Stimulated activated CD8-positive, alpha-beta memory T cell treated with anti-CD3 and anti-CD28 coated beads, Interleukin-12 subunit alpha, Interleukin-12 subunit beta, amount 100 ng/mL, for 24 hours (primary cell): ENCODE data around the gene BMP8B.

Experiments used
- DNase-seq: peaks from one replicate; pipeline ENCODE4 v3.0.0-alpha.2; 2020; ENCODE audit errors: extremely low read depth

Gene BMP8B

DNA sequence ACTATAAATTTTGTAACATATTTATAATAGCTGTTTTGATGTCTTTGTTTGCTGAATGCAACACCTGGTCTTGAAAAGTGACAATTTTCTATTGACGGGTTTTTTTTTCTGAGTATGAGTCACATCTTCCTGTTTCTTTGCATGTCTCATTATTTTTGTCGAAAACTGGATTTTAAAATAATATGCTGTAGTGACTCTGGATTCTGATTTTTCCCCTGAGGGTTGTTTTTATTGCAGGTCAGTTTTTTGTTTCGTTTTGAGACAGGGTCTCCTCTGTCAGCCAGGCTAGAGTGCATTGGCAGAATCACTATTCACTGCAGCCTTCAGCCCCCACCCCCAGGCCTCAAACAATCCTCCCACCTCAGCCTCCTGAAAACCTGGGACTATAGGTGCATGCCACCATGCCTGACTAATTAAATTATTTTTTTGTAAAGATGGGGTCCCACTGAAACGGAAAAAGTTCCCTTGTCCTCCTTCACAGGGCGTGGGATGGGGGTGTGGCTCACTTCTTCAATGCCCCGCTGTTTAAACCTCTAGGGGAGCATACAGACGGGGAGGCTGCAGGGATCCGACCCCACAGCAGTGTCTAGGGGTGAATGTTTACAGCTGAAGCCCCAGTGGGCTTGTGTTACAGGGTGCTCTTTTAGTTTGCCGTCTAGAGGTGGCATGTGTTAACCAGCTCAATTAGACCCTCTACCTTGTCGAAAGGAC, 61.3 kb downstream of the BMP8B start:
- DNase-seq = no peak

DNA sequence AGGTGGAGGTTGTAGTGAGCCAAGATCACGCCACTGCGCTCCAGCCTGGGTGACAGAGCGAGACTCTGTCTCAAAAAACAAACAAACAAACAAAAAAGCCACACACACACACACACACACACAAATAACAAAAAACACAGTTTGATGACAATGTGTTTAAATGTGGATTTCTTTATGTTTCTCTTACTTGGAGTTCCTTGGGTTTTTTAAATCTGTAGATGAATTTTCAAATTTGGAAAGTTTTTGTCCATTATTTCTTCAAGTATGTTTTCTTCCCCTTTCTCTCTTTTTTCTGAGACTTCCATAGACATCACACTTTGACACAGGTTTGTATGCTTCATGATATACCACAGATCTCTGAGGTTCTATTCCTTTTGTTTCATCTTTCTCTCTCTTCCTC, 62.1 kb downstream of the BMP8B start:
- DNase-seq = no peak

- DNase-seq = no peak
These were observed 66.2 kb downstream of the BMP8B start for GRCh38 chr1:39722495-39722894.

GRCh38 chr1:39721664-39722063, 67.0 kb downstream of the BMP8B start:
- no peak for DNase-seq

- no peak for DNase-seq
These were observed 68.3 kb downstream of the BMP8B start for GRCh38 chr1:39720094-39720999.

- DNase-seq = no peak
These were observed 70.9 kb downstream of the BMP8B start for GRCh38 chr1:39717809-39718208.

DNA sequence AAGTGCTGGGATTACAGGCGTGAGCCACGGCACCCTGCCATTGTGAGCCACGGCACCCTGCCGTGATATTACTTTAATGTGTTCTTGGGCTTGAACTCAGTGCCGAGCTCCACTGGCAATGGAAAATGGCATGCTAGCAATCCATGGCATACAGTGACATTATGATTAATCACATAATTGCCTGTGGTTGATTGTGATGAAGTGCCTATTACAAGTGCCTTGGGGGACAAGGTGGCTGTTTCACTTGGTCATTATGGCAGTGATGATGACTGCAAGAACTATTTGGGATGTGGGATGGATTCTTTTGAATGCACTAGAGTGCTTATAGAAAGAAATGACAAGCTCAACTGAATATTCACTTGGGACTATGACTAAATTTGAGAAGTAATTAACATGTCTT, 75.1 kb downstream of the BMP8B start:
- no peak for DNase-seq

GRCh38 chr1:39711966-39712340, 76.7 kb downstream of the BMP8B start:
- no peak for DNase-seq

DNA sequence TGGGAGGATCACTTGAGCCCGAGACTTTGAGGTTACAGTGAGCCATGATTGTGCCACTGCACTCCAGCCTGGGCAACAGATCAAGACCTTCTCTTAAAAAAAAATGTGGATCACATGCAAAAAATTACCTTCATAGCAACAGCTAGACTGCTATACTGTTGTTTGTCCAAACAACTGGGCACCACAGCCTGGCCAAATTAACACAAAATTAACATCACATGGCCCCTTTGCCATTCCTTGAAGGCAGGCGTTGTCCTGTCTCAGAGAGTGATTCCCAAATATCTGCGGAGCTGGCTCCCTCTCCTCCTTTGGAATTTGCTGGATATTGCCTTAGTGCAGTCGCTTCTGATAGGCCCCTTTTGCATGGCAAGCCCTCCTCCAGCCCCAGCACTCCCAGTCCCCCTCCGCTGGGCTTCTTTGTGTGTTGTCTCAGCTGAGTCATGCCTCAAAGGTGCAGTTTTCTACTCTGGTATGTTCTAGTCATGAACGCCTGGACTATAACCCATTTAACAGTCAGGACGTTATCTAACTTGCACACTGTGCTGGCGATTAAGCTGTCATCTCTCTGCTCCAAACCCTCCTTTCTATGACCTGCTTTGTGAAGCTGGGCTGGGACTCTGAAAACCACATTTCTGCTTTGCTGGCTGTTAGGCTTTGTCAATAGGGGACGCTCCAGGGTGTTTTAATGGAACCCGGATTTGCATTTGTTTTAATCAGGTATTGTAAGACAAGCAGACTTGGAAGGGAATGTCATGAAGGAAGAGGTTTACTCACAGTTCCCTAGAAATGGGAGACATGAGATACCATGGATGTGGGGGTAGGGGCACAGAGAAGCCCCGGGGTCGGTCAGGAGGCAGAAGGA, 77.3 kb downstream of the BMP8B start:
- no peak for DNase-seq

- DNase-seq = no peak
These were observed 81.2 kb downstream of the BMP8B start for GRCh38 chr1:39707506-39707905.
